ENCODE data around the gene RSPO4.

GRCh38 chr20:910870-911770 is 91.0 kb downstream of the RSPO4 start:
- TF ChIP-seq, protein P1, sequence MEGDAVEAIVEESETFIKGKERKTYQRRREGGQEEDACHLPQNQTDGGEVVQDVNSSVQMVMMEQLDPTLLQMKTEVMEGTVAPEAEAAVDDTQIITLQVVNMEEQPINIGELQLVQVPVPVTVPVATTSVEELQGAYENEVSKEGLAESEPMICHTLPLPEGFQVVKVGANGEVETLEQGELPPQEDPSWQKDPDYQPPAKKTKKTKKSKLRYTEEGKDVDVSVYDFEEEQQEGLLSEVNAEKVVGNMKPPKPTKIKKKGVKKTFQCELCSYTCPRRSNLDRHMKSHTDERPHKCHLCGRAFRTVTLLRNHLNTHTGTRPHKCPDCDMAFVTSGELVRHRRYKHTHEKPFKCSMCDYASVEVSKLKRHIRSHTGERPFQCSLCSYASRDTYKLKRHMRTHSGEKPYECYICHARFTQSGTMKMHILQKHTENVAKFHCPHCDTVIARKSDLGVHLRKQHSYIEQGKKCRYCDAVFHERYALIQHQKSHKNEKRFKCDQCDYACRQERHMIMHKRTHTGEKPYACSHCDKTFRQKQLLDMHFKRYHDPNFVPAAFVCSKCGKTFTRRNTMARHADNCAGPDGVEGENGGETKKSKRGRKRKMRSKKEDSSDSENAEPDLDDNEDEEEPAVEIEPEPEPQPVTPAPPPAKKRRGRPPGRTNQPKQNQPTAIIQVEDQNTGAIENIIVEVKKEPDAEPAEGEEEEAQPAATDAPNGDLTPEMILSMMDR (IDR thresholded peaks at IDR 0.05; ENCODE audit: extremely low read depth in 1 of 2, insufficient read depth in 1 of 2, low read depth in 1 of 2, low read length in 2 of 2), result no peak
- TF ChIP-seq POLR2A (IDR thresholded peaks at IDR 0.05; ENCODE audit: low read depth, low read length), result no peak
- TF ChIP-seq, protein P2, sequence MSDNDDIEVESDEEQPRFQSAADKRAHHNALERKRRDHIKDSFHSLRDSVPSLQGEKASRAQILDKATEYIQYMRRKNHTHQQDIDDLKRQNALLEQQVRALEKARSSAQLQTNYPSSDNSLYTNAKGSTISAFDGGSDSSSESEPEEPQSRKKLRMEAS (IDR thresholded peaks at IDR 0.05; ENCODE audit: insufficient read depth, insufficient read length), result no peak
